Spleen (tissue), 11 donors: Measurements from ENCODE around the gene SNCAIP. TPM values are rescaled to one million over a fixed set of nuclear protein-coding genes. Genes with fewer than 3 reads are reported as not detected.
A peak's percentile ranks its signal among the peaks of the same experiment; 100 is the strongest.

ENCODE experiments used
- DNase-seq: peaks from one replicate; pipeline ENCODE4 v3.0.0-alpha.2; 2020
- H3K27ac ChIP-seq, 8 donors: fragments of 200-600 bp; sonication (generic) in 7 of 8; 1 replicate in 4 of 8; 2 replicates in 4 of 8; pipeline versions ENCODE4 v1.5.0 to v1.8.0; 2016 to 2021; ENCODE audit warnings: inconsistent platforms in 4 of 8, mild to moderate bottlenecking in 4 of 8, moderate library complexity in 1 of 8
- H3K27me3 ChIP-seq, 7 donors: fragments of 200-600 bp; sonication (generic) in 6 of 7; replicated peaks in 1 of 7; 1 replicate in 4 of 7; 2 replicates in 3 of 7; pipeline versions ENCODE4 v1.5.0 to v1.8.0; 2016 to 2021; ENCODE audit warnings: inconsistent platforms in 3 of 7, mild to moderate bottlenecking in 1 of 7
- H3K36me3 ChIP-seq, 6 donors: fragments of 200-600 bp; sonication (generic) in 5 of 6; 1 replicate in 4 of 6; 2 replicates in 2 of 6; pipeline versions ENCODE4 v1.5.0 to v1.8.0; 2016 to 2021; ENCODE audit warnings: inconsistent platforms in 2 of 6
- H3K4me1 ChIP-seq, 6 donors: fragments of 200-600 bp; sonication (generic) in 5 of 6; 1 replicate in 3 of 6; 2 replicates in 3 of 6; pipeline versions ENCODE4 v1.5.0 to v1.8.0; 2016 to 2021; ENCODE audit warnings: inconsistent platforms in 3 of 6
- H3K4me3 ChIP-seq, 8 donors: fragments of 200-600 bp; sonication (generic) in 7 of 8; 1 replicate in 4 of 8; 2 replicates in 4 of 8; pipeline versions ENCODE4 v1.5.0 to v1.8.0; 2016 to 2021; ENCODE audit warnings: inconsistent platforms in 4 of 8, mild to moderate bottlenecking in 4 of 8, moderate library complexity in 2 of 8
- H3K9me3 ChIP-seq, 8 donors: fragments of 200-600 bp; sonication (generic) in 7 of 8; 1 replicate in 4 of 8; 2 replicates in 4 of 8; pipeline versions ENCODE4 v1.5.0 to v1.8.0; 2016 to 2021; ENCODE audit warnings: inconsistent platforms in 4 of 8
- CTCF ChIP-seq, 11 experiments: fragments of 200-600 bp in 7 of 11; fragments of 450-650 bp in 4 of 11; sonication (generic) in 4 of 11; IDR thresholded peaks in 8 of 11; conservative IDR thresholded peaks in 3 of 11; 1 replicate in 7 of 11; 2 replicates in 4 of 11; pipeline versions ENCODE4 v1.4.0 to v1.8.0; 2016 to 2021; ENCODE audit warnings: antibody characterized with exemption in 11 of 11, inconsistent platforms in 4 of 11, mild to moderate bottlenecking in 1 of 11
- POLR2A ChIP-seq, 3 donors: fragments of 450-650 bp; IDR thresholded peaks; one replicate each; pipeline ENCODE4 v1.5.1; 2017; ENCODE audit warnings: antibody characterized with exemption in 3 of 3, mild to moderate bottlenecking in 1 of 3
- POLR2AphosphoS5 ChIP-seq, 3 donors: sonication (generic); formaldehyde crosslinking; IDR thresholded peaks; one replicate each; pipeline ENCODE4 v1.5.1; 2017; ENCODE audit warnings: antibody characterized with exemption in 3 of 3
- WGBS, 5 donors: extraction: QIAGEN DNeasy Blood & Tissue Kit in 3 of 5; methylation state at CpG; one replicate each; pipeline versions ENCODE4 v1.1.5 to v1.1.7; 2013 to 2018; 5-methylcytosine and 5-hydroxymethylcytosine counted together
- intact Hi-C: fragments of 100-400 bp; cut with DNase I; formaldehyde crosslinking; loops from one replicate; pipeline ENCODE4 v1.15.0; 2023; ENCODE audit warnings: low total_unique reads
- polyA plus RNA-seq, 3 donors: library from polyadenylated mRNA; stranded (reverse); fragments of 200-250 nt; gene quantifications; one replicate each; pipeline ENCODE4 v1.2.1, GENCODE V29; 2013
- total RNA-seq, 7 donors: library from RNA; depleted of rRNA in 3 of 7; stranded (reverse); fragments of >200 nt in 3 of 7; fragmentation: NEBNext Ultra II Directional in 4 of 7; extraction: Animal tissue kit (Norgen Biotek cat#: 25700) in 4 of 7; gene quantifications; one replicate each; pipeline versions ENCODE4 v1.1.0 to v1.2.1, GENCODE V29; 2016 to 2021
- donor health status: healthy with polysubstance abuse.
- donor health status: DM: no; HTN: no; CAD: no; lungs with moderate emphysema.
- donor health status: DM: no; HTN: no; CAD: no.
- donor health status: Bipolar disorder and iron deficiency.
- donor health status: healthy.
- donor health status: DM: no; HTN: no; CAD: no.
- donor health status: DM: yes; HTN: yes; CAD: no.

Gene SNCAIP
- total and polyA plus RNA-seq, 10 donors = 5.4 to 51.3 (median 17.8) TPM

GRCh38 chr5:122500245-122501088 lies 188.4 kb downstream of the SNCAIP start:
- no peak for TF ChIP-seq POLR2AphosphoS5 (IDR thresholded peaks at IDR 0.05)
- peak in 3 of 11 experiments; percentile 15 to 29 (median 25) for TF ChIP-seq CTCF (IDR thresholded peaks at IDR 0.05 in 8 of 11, conservative IDR thresholded peaks at IDR 0.05 in 3 of 11)

DNA sequence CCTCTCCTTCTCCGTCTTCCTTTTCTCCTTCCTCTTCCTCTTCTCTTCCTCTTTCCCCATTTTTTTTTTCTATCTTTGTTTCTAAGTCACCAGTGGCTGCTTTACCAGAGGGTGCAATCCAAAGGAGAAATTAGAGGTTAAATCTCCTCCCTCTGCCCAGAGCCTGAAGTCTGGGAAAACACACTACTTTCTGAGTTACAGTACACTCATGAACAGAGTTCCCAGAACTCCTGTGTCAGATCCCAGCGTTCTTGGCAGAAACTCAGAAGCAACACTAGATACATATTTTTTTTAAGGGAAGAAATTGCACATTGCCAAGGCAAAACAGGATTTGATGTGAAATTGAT lies 189.0 kb downstream of the SNCAIP start:
- no peak for TF ChIP-seq CTCF (IDR thresholded peaks at IDR 0.05 in 8 of 11, conservative IDR thresholded peaks at IDR 0.05 in 3 of 11)
- TF ChIP-seq POLR2AphosphoS5 (IDR thresholded peaks at IDR 0.05) = no peak
- TF ChIP-seq POLR2A (IDR thresholded peaks at IDR 0.05) = no peak
- Histone ChIP-seq H3K4me3 (no peak overlapping the region), H3K9me3 (no peaks in the 10 kb centered on the region), H3K27me3 (peaks cover 0 to 6% (median 0%) of the 10 kb centered on the region in 7 donors), H3K27ac (no peak overlapping the region), H3K36me3 (no peaks in the 10 kb centered on the region), H3K4me1 (no peaks in the 10 kb centered on the region)
- WGBS, 5 donors = 52 to 57% (median 55%) methylated on average over 2 of the region's 2 CpGs
- intact Hi-C loops = no loop called here
- no peak for DNase-seq

More at GRCh38 chr5:122500245-122501088, 188.4 kb downstream of the SNCAIP start:
- intact Hi-C loops = no loop called here
- Histone ChIP-seq H3K36me3 (no peaks in the 10 kb centered on the region), H3K27me3 (peaks cover 0 to 6% (median 0%) of the 10 kb centered on the region in 7 donors), H3K4me1 (no peaks in the 10 kb centered on the region), H3K9me3 (no peaks in the 10 kb centered on the region), H3K27ac (no peak overlapping the region), H3K4me3 (no peak overlapping the region)
- no peak for DNase-seq
- 51 to 59% (median 57%) methylated on average over 12 of the region's 12 CpGs for WGBS, 5 donors

GRCh38 chr5:122507045-122507444 lies 195.0 kb downstream of the SNCAIP start:
- Histone ChIP-seq H3K4me3 (no peak overlapping the region), H3K36me3 (no peaks in the 10 kb centered on the region), H3K27me3 (peaks cover 0 to 5% (median 0%) of the 10 kb centered on the region in 7 donors), H3K27ac (no peak overlapping the region), H3K4me1 (no peaks in the 10 kb centered on the region), H3K9me3 (no peaks in the 10 kb centered on the region)
- WGBS, 5 donors = 27 to 67% (median 33%) methylated on average over 1 of the region's 1 CpG
- intact Hi-C loops = no loop called here
- TF ChIP-seq POLR2AphosphoS5 (IDR thresholded peaks at IDR 0.05) = no peak
- TF ChIP-seq POLR2A (IDR thresholded peaks at IDR 0.05) = no peak
- no peak for TF ChIP-seq CTCF (IDR thresholded peaks at IDR 0.05 in 8 of 11, conservative IDR thresholded peaks at IDR 0.05 in 3 of 11)
- no peak for DNase-seq

- Histone ChIP-seq H3K36me3 (no peaks in the 10 kb centered on the region), H3K4me3 (no peak overlapping the region), H3K4me1 (no peaks in the 10 kb centered on the region), H3K27me3 (peaks cover 0 to 5% (median 0%) of the 10 kb centered on the region in 7 donors), H3K9me3 (no peaks in the 10 kb centered on the region), H3K27ac (no peak overlapping the region)
- 86 to 93% (median 88%) methylated on average over 5 of the region's 5 CpGs for WGBS, 5 donors
- no peak for DNase-seq
- intact Hi-C loops = no loop called here
- TF ChIP-seq CTCF (IDR thresholded peaks at IDR 0.05 in 8 of 11, conservative IDR thresholded peaks at IDR 0.05 in 3 of 11) (no peak), POLR2AphosphoS5 (IDR thresholded peaks at IDR 0.05) (no peak), POLR2A (IDR thresholded peaks at IDR 0.05) (no peak)
Observed at GRCh38 chr5:122507581-122507980, 195.5 kb downstream of the SNCAIP start.
